NCI-H2196 (cell line): ENCODE measurements around the gene HS6ST1.
A peak's percentile ranks its signal among the peaks of the same experiment; 100 is the strongest.

ENCODE experiments used
- DNase-seq: peaks from one replicate; lab custom pipeline; 2025; ENCODE audit not compliant: unreplicated experiment; lab: John Stamatoyannopoulos, UW

Gene HS6ST1

GRCh38 chr2:128318776-128319464 lies at the start of gene HS6ST1:
Gene HS6ST1, minus strand, starts transcription at chr2:128318868. Its CDS starts 305 bp downstream, at chr2:128318563.
- peak; percentile 89 for DNase-seq

DNA sequence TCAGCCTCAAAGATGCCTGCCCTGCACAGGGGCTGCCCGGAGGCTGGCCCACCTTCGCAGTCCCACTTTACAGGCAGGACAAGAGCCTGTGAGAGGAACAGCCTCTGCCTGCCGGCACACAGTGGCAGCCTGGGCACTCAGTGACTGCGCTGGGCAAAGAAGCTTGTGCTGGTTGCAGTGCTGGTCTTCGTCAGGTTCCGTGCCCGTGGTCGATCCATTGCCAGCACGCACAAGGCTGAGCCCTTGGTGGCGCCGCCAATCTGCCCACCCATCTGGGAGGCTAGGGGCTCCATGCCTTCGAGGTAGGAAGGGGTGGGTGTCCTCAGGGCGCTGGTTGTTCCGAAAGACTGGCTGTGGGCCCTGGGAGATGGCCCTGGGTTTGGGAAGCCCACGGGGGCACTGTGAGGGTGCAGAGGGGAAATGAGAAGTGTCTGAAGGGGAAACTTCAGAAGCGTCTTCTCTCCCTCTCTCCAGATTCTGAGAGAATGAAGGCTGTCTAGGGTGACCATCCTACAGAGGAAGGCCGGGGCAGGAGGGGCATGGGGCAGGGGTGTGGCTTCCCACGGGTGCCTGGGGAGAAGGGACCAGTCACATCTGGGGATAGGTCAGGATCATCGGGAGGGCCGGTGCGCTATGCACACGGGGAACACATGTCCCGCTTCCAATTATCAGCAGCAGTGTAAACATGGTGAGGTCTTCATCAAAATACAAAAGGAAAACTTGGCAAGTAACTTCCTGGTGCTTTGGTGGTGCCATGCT lies 49.1 kb upstream of the HS6ST1 start:
- DNase-seq: no peak

DNA sequence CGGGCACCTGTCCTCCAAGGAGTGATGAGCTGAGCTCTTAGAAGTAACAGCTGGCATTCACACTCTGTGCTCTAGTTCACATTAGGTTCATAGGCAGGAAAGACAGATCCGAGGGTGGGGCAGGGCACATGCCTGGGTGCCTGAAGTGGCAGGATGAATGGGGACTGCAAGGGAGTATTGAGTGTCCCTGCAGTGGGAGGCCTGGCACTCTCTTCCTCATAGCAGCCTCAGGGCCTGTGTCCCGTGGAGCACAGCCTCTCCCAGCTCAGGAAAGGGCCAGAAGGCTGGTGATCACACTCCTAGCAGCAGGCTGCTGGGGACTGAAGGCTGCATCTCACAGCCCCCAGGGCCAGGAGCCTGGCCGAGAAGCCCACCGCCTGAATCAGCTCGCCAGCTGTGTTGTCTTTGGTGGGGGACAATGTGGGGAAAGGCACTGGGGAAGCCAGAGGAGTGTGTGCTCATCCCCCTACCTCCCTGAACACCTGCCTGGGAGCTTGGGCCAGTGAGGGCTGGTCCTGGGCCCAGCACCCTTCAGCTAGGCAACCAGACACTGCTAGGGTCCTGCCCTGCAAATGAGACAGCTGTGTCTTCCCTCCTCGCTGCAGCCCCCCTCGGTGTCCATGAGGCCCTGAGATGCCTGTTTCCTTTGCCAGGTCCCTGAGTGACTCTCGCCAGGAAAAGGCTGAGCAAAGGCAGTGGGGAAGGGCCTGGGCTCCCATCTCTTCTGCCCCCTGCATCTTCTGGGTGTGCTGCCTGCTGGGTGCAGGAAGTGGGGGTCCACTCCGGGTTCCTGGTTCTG lies 48.2 kb upstream of the HS6ST1 start:
- no peak for DNase-seq

DNA sequence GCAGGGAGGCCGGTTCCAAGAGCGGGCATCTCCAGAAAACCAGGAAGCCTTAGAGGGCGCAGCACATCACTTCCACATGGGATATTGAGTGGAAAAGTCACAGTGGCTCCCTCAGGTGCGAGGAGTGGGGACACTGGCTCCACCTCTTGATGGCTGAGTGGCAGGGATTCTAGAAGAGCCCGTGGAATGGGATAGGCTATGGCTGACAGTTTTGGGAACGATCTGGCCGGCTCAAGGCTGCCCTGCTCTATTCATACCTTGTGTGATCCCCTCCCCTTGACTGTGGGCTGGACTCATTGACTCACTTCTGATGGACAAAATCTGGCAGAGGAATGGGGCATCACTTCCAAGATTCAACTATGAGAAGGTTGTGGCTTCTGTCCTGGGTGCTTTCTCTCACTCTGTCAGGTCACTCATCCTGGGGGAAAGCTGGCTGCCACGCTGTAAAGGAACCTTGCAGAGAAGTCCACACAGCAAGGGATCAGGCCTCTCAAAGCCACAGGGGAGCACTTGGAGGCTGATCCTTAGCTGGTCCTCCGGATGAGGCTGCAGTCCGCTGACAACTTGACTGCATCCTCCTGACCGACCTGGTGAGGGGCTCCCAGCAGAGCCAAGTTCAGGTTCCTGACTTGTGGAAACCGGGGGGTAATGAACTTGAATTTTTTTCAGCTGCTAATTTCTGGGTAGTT lies 46.7 kb upstream of the HS6ST1 start:
- no peak for DNase-seq

GRCh38 chr2:128364441-128364911 lies 45.8 kb upstream of the HS6ST1 start:
- DNase-seq: no peak

- no peak for DNase-seq
Observed at GRCh38 chr2:128363934-128364361, 45.3 kb upstream of the HS6ST1 start.

DNA sequence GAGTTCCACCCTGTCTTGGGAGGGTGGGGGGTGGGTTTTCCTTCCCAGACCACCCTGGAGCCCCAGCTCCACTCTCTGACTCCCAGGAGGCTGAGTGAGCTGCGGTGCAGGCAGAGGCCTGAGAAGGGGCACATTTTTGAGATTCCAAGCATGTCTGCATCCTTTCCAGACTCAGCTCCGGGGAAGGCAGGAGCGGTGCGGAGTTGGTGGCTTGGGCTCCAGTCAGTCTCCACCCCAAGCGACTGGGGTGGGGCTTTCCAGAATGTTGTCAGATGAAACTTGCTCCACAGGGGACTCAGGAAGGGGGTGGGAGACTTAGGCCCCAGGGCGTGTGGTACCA lies 44.2 kb upstream of the HS6ST1 start:
- peak; percentile 3 for DNase-seq

DNA sequence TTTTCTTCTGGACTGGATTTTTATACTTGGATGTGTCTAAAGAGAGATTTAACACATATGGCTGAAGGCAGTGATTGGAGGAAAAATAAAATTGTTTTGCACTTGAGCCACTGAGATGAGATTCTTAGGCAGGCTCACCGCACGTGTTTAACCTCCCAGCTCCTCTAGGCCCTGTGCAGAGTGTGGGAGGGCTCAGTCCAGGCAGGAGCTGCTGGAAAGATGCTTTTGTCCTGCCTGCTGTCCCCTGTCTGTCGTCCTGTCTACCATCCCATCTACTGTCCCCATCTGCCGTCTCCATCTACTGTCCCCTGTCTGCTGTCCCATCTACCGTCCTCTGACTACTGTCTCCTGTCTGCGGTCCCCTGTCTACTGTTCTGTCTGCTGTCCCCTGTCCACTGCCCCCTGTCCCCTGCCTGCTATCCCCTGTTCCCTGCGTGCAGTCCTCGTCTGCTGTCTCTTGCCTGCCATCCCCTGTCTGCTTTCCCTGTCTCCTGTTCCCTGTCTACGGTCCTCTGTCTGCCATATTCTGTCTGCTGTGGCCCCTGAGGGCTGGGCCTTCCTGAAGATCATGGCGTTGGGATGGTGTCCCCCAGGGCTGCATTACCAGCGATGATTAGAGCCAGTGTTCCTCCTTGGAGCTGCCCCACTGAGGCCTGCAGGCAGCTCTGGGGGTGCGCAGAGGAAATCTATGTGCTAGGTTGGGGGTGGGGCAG lies 43.7 kb upstream of the HS6ST1 start:
- no peak for DNase-seq

DNA sequence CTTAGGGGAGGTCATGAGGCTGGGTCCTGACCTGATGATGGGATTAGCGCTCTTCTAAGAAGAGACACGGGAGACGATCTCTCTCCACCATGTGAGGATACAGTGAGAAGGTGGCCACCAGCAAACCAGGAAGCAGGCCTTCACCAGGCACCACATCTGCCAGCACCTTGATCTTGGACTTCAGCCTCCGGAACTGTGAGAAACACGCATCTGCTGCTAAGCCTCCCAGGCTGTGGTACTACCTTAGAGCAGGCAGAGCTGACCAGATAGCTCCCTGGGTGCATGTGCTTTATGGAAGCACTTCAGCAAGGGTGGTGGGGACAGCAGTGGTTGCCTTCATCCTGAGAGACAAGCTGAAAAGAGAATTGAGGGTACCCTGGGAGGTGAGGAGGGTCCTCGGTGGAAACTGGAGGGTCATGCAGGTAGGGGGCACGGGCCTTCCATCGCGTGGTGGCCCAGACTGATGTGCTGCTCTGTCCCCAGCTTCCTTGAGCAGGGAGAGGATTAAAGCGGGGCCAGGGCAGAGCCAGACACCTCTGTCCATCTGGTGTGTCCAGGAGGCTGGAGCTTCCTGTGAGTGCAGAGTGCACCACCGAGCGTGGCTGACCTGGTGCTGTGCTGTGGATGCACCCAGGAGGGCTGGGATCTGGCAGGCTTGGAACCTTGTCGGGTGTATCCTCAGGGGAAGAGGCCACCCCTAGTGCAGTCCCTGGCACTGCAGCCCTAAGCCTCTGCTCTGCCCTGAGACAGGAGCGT lies 42.9 kb upstream of the HS6ST1 start:
- no peak for DNase-seq

- DNase-seq: no peak
Observed at GRCh38 chr2:128360711-128361110, 42.0 kb upstream of the HS6ST1 start.

DNA sequence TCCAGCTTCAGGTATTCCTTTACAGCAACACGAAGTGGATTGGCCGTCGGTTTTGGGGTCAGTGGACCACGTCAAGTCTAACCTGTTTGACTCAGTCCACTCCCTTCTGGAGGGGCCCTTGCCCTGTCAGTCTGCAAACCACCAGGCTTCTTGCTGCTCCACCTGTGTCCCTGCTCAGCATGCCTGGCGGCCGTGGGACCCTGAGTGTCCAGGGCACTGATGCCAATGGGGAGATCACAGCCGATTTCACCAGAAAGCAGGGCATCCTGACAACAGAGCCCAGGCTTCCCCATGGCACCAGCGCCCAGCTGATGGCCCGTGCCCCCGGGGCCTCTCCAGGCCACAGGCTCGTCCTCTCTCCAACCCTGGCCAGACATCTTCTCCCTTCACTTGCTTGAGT lies 41.2 kb upstream of the HS6ST1 start:
- DNase-seq: no peak

- DNase-seq: no peak
Observed at GRCh38 chr2:128358941-128359731, 40.5 kb upstream of the HS6ST1 start.

DNA sequence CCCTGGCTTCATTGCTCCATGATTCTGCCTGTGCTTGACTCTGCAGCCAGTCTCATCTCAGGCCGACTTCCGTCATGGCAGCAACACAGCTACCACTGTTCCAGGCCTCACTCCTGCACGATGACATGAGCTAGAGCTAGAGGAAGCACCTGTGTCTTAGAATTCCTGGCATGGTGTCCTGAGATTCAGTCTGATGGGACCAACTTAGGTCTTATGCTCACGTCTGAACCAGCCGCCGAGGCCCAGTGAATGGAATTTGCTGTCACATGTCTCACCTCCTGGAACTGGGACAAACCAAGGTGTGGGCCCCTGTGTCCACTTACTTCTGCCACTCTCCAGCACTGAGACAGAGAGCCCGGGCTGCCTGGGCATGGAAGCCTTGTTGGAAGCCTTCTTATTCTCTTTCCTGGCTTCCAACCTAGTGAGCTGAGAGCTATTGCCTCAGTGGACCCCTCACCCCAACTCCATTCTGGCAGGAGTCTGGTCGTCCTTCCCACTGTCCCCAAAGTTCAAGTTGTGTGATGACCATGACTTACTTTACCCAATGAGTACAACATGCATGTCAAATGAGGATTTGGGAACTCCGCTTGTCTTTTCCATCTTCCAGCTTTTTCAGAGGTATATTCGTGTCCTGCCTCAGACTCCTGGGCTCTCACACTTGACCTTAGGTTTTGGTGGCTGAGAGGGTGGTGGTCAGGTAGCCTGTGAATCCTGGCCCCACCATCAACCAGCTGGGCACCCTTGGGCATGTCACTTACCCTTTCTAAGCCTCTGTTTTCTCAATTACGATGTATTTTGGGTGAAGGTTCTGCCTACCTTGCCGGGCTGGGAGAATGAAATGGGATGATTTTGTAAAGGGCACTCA lies 39.1 kb upstream of the HS6ST1 start:
- DNase-seq: no peak

- DNase-seq: no peak
Observed at GRCh38 chr2:128356127-128356526, 37.5 kb upstream of the HS6ST1 start.

- DNase-seq: no peak
Observed at GRCh38 chr2:128354726-128355470, 36.2 kb upstream of the HS6ST1 start.

- no peak for DNase-seq
Observed at GRCh38 chr2:128354161-128354560, 35.5 kb upstream of the HS6ST1 start.

- DNase-seq: no peak
Observed at GRCh38 chr2:128350736-128351135, 32.1 kb upstream of the HS6ST1 start.
